GM18511 (cell line): ENCODE results near the gene DLAT.
A peak's percentile ranks its signal among the peaks of the same experiment; 100 is the strongest.
"Not testable (repeated sequence)": the region's sequence is repeated elsewhere in the genome, so short reads cannot be mapped to it uniquely, and the experiment has no call there.

Source experiments
- ATAC-seq: cut with Tn5 transposase; IDR thresholded peaks from one replicate; pipeline ENCODE4 v1.9.1; 2021; ENCODE audit warnings: mild to moderate bottlenecking, moderate library complexity; ENCODE audit not compliant: unreplicated experiment

Gene DLAT

GRCh38 chr11:112046647-112047046 is 21.4 kb downstream of the DLAT start:
- ATAC-seq = not testable (repeated sequence)

- ATAC-seq = not testable (repeated sequence)
Measured at GRCh38 chr11:112048256-112048655, 23.0 kb downstream of the DLAT start.

- ATAC-seq = no peak
Measured at GRCh38 chr11:112049777-112050176, 24.6 kb downstream of the DLAT start.

- peak; percentile 83 for ATAC-seq
Measured at GRCh38 chr11:112050721-112051120, 25.5 kb downstream of the DLAT start.

- ATAC-seq = no peak
Measured at GRCh38 chr11:112051768-112052167, 26.6 kb downstream of the DLAT start.

GRCh38 chr11:112057170-112057569 is 32.0 kb downstream of the DLAT start:
- no peak for ATAC-seq

GRCh38 chr11:112058103-112058502 is 32.9 kb downstream of the DLAT start:
- ATAC-seq = no peak

- ATAC-seq = no peak
Measured at GRCh38 chr11:112062923-112063322, 37.7 kb downstream of the DLAT start.

- ATAC-seq = peak; percentile 93
Measured at GRCh38 chr11:112073941-112074811, 49.0 kb downstream of the DLAT start, which contains the start of the genes NKAPD1 and PIH1D2. Gene NKAPD1 (plus strand): TSS chr11:112074299. CDS start chr11:112075575, 1,276 bp downstream. Gene PIH1D2 (minus strand): TSS chr11:112074017. CDS start chr11:112073174, 843 bp downstream.

GRCh38 chr11:112082729-112083128 is 57.5 kb downstream of the DLAT start:
- ATAC-seq = no peak

- peak; percentile 53 for ATAC-seq
Measured at GRCh38 chr11:112085822-112086421, 60.7 kb downstream of the DLAT start.

- peak; percentile 93 for ATAC-seq
Measured at GRCh38 chr11:112086422-112087191, 61.4 kb downstream of the DLAT start, which contains the start of the genes SDHD and TIMM8B. Gene SDHD (plus strand): TSS chr11:112086873. CDS start chr11:112086908, 35 bp downstream. Gene TIMM8B (minus strand): TSS chr11:112086756. CDS start chr11:112086723, 33 bp downstream.

GRCh38 chr11:112087212-112087611 is 62.0 kb downstream of the DLAT start:
- ATAC-seq = no peak

GRCh38 chr11:112095302-112095701 is 70.1 kb downstream of the DLAT start:
- ATAC-seq = not testable (repeated sequence)

GRCh38 chr11:112096194-112096593 is 71.0 kb downstream of the DLAT start:
- ATAC-seq = no peak

- ATAC-seq = no peak
Measured at GRCh38 chr11:112097734-112098528, 72.7 kb downstream of the DLAT start.

- no peak for ATAC-seq
Measured at GRCh38 chr11:112100462-112100861, 75.3 kb downstream of the DLAT start.

GRCh38 chr11:112103446-112103845 is 78.2 kb downstream of the DLAT start:
- ATAC-seq = no peak

GRCh38 chr11:112106070-112106469 is 80.9 kb downstream of the DLAT start:
- no peak for ATAC-seq
